Trophoblast cell (in vitro differentiated cells and primary cell): ENCODE data around the gene MXI1.

Experiments
- DNase-seq, 2 donors: peaks; one replicate each; pipeline ENCODE4 v3.0.0-alpha.2; 2016
- H2AFZ ChIP-seq: 2 replicates; pipeline ENCODE4 v1.6.1; 2013; ENCODE audit warnings: low read length, moderate library complexity, mild to moderate bottlenecking; ENCODE audit not compliant: insufficient read depth, poor library complexity
- H2AK5ac ChIP-seq: 2 replicates; pipeline ENCODE4 v1.6.1; 2013; ENCODE audit warnings: mild to moderate bottlenecking, low read length
- H2BK120ac ChIP-seq: 2 replicates; pipeline ENCODE4 v1.6.1; 2013; ENCODE audit warnings: low read length, mild to moderate bottlenecking, moderate library complexity; ENCODE audit not compliant: insufficient read depth, poor library complexity
- H2BK12ac ChIP-seq: 2 replicates; pipeline ENCODE4 v1.6.1; 2013; ENCODE audit warnings: mild to moderate bottlenecking, low read length, moderate library complexity
- H2BK5ac ChIP-seq: 2 replicates; pipeline ENCODE4 v1.6.1; 2013; ENCODE audit warnings: low read length, low read depth, moderate library complexity, mild to moderate bottlenecking; ENCODE audit not compliant: poor library complexity
- H3K14ac ChIP-seq: 2 replicates; pipeline ENCODE4 v1.6.1; 2013; ENCODE audit warnings: mild to moderate bottlenecking, low read length
- H3K18ac ChIP-seq: 2 replicates; pipeline ENCODE4 v1.6.1; 2013; ENCODE audit warnings: mild to moderate bottlenecking, low read length
- H3K23ac ChIP-seq: 2 replicates; pipeline ENCODE4 v1.6.1; 2013; ENCODE audit warnings: low read length
- H3K27ac ChIP-seq: 2 replicates; pipeline ENCODE4 v1.5.1; 2013; ENCODE audit warnings: low read depth, mild to moderate bottlenecking, inconsistent platforms, low read length, moderate library complexity
- H3K27me3 ChIP-seq: 2 replicates; pipeline ENCODE4 v1.6.1; 2013; ENCODE audit warnings: inconsistent platforms, mild to moderate bottlenecking, low read length, moderate library complexity; ENCODE audit not compliant: insufficient read depth
- H3K36me3 ChIP-seq, 2 experiments: 1 replicate in 1 of 2; 2 replicates in 1 of 2; pipeline ENCODE4 v1.6.1; 2013; ENCODE audit warnings: low read length in 2 of 2, mild to moderate bottlenecking in 2 of 2, moderate library complexity in 1 of 2; ENCODE audit not compliant: insufficient read depth in 2 of 2, control insufficient read depth in 1 of 2
- H3K4ac ChIP-seq: 2 replicates; pipeline ENCODE4 v1.6.1; 2013; ENCODE audit warnings: low read depth, mild to moderate bottlenecking, low read length, moderate library complexity
- H3K4me1 ChIP-seq, 2 experiments: 1 replicate in 1 of 2; 2 replicates in 1 of 2; pipeline ENCODE4 v1.6.1; 2013; ENCODE audit warnings: low read length in 2 of 2, mild to moderate bottlenecking in 2 of 2, moderate library complexity in 1 of 2; ENCODE audit not compliant: insufficient read depth in 2 of 2, control insufficient read depth in 1 of 2
- H3K4me2 ChIP-seq: 2 replicates; pipeline ENCODE4 v1.6.1; 2013; ENCODE audit warnings: inconsistent platforms, mild to moderate bottlenecking, low read length, moderate library complexity
- H3K4me3 ChIP-seq: 2 replicates; pipeline ENCODE4 v1.5.1; 2013; ENCODE audit warnings: mild to moderate bottlenecking, low read depth, low read length, inconsistent platforms
- H3K79me1 ChIP-seq: one replicate; pipeline ENCODE4 v1.6.1; 2013; ENCODE audit warnings: low read length
- H3K79me2 ChIP-seq: 2 replicates; pipeline ENCODE4 v1.6.1; 2013; ENCODE audit warnings: low read length, mild to moderate bottlenecking; ENCODE audit not compliant: control insufficient read depth, insufficient read depth, poor library complexity
- H3K9ac ChIP-seq: 2 replicates; pipeline ENCODE4 v1.6.1; 2013; ENCODE audit warnings: mild to moderate bottlenecking, low read length
- H3K9me3 ChIP-seq: 2 replicates; pipeline ENCODE4 v1.6.1; 2013; ENCODE audit warnings: low read depth, mild to moderate bottlenecking, control low read depth, inconsistent platforms, low read length; ENCODE audit not compliant: insufficient read depth
- H4K12ac ChIP-seq: 2 replicates; pipeline ENCODE4 v1.6.1; 2013; ENCODE audit warnings: low read depth, mild to moderate bottlenecking, low read length, moderate library complexity
- H4K8ac ChIP-seq: 2 replicates; pipeline ENCODE4 v1.6.1; 2013; ENCODE audit warnings: low read depth, mild to moderate bottlenecking, low read length, moderate library complexity
- H4K91ac ChIP-seq: one replicate; pipeline ENCODE4 v1.6.1; 2013; ENCODE audit warnings: low read depth, mild to moderate bottlenecking, low read length, moderate library complexity
- WGBS: extraction: QIAGEN DNeasy Blood & Tissue Kit; methylation state at CpG from one replicate; pipeline ENCODE4 v1.1.7; 2013; ENCODE audit warnings: missing lambda C conversion rate; ENCODE audit not compliant: insufficient read length, insufficient coverage; ENCODE audit errors: extremely low coverage; 5-methylcytosine and 5-hydroxymethylcytosine counted together

The MXI1 gene

DNA sequence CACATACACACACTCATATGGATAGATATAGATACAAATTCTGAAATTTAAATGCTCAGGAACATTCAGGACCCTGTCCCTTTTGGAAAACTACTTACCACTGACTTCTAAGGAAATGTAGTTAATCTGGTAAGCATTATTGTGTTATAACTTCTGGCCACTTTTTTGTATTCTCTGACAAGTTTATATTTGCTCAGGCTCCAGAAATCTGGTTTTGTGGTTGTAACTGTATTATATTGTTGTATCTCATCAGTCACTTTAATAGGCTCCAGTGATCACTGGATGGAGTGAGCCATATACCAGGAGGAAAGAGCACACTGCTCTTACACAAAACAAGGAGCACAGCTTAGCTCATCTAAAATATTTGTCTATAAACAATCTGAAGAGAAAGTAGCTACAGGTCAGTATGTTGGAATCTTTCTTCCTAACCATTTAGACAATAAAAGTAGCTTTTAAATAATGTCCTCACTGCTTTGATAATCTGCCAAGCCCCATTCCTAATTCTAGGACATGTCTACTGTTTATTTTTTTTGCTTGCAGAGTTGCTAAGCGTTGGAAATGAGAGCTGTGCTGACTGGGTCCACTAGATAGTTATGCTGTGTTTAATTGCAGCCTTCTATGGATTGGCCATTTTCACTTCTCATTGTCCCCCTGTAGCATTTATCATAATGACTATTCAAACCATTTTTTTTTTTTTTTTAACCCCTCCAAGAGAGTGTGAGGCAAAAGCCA is 53.5 kb downstream of the MXI1 start:
- Histone ChIP-seq H4K91ac (no peak overlapping the region), H2BK120ac (no peak overlapping the region), H4K12ac (no peak overlapping the region), H3K4me1 (no peaks in the 10 kb centered on the region), H2AK5ac (no peak overlapping the region), H3K36me3 (no peaks in the 10 kb centered on the region), H3K4me2 (no peak overlapping the region), H3K79me2 (no peaks in the 10 kb centered on the region), H3K9ac (no peak overlapping the region), H2AFZ (no peak overlapping the region), H2BK12ac (no peak overlapping the region), H3K18ac (no peak overlapping the region), H4K8ac (no peak overlapping the region), H3K23ac (no peak overlapping the region), H3K27me3 (no peaks in the 10 kb centered on the region), H3K14ac (no peak overlapping the region), H3K79me1 (no peaks in the 10 kb centered on the region), H2BK5ac (no peak overlapping the region), H3K4ac (no peak overlapping the region), H3K9me3 (no peaks in the 10 kb centered on the region), H3K4me3 (no peak overlapping the region), H3K27ac (no peak overlapping the region)
- WGBS: no CpG with 5 or more reads among the region's 1 CpG
- DNase-seq: no peak

DNA sequence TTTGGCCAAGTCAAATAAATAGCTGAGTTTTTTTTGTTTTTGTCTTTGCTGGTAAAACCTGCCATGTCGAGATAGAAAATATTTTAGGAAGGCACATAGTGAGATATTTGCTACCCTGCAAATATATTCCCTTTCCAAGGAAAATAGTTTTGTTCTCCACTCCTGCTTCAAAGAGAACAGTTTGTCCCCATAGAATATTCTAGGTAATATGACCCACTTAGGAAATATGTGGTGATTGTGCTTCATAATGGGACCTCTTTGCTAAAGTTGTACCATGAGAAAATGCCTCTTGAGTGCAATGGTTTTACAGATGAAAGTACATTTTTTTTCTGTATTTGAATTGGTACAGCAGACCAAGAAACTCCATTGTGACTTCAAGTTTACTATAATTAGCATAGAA is 55.8 kb downstream of the MXI1 start:
- WGBS: no CpG with 5 or more reads among the region's 1 CpG

DNA sequence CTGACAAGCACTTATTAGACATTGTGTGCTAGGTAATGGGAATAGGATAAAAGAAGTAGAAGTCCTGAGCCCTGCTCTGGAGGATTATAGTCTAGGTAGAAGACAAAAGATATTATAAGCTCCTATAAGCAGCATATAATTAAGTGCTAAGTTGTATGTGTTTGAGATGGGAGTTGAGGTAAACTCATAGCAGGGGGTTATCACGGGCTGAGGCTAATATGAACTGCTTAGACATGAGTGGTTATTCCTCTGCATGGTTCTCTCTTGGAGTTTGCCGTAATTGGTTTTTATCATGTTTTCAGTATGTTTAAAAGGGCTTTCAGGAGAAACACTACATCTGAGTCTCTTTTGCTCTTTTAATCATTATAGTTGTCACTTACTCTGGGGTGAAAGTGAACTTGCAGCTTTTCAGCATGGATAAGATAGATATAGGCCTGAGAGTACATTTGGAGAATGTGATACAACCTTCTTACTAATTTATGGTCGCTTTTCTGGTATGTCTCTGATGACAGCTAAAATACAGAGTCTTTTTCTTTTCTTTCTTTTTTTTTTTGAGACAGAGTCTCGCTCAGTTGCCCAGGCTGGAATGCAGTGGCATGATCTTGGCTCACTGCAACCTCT is 58.3 kb downstream of the MXI1 start:
- Histone ChIP-seq H3K4me3 (no peak overlapping the region), H4K8ac (no peak overlapping the region), H3K36me3 (no peaks in the 10 kb centered on the region), H3K4me1 (no peaks in the 10 kb centered on the region), H3K9ac (no peak overlapping the region), H4K12ac (no peak overlapping the region), H3K79me1 (no peaks in the 10 kb centered on the region), H2BK12ac (no peak overlapping the region), H3K79me2 (no peaks in the 10 kb centered on the region), H3K14ac (no peak overlapping the region), H2BK120ac (no peak overlapping the region), H3K27me3 (no peaks in the 10 kb centered on the region), H4K91ac (no peak overlapping the region), H3K9me3 (no peaks in the 10 kb centered on the region), H2BK5ac (no peak overlapping the region), H2AK5ac (no peak overlapping the region), H3K4ac (no peak overlapping the region), H3K18ac (no peak overlapping the region), H3K23ac (no peak overlapping the region), H3K27ac (no peak overlapping the region), H3K4me2 (no peak overlapping the region), H2AFZ (no peak overlapping the region)
- no peak for DNase-seq
- WGBS: no CpG with 5 or more reads among the region's 4 CpGs

More for the DNA sequence above, 55.8 kb downstream of the MXI1 start:
- Histone ChIP-seq H2AFZ (no peak overlapping the region), H3K79me2 (no peaks in the 10 kb centered on the region), H3K18ac (no peak overlapping the region), H3K4me1 (no peaks in the 10 kb centered on the region), H2BK120ac (no peak overlapping the region), H3K4me2 (no peak overlapping the region), H4K12ac (no peak overlapping the region), H4K91ac (no peak overlapping the region), H2BK5ac (no peak overlapping the region), H4K8ac (no peak overlapping the region), H2BK12ac (no peak overlapping the region), H3K27me3 (no peaks in the 10 kb centered on the region), H3K79me1 (no peaks in the 10 kb centered on the region), H3K4ac (no peak overlapping the region), H3K27ac (no peak overlapping the region), H2AK5ac (no peak overlapping the region), H3K9me3 (no peaks in the 10 kb centered on the region), H3K36me3 (no peaks in the 10 kb centered on the region), H3K9ac (no peak overlapping the region), H3K23ac (no peak overlapping the region), H3K4me3 (no peak overlapping the region), H3K14ac (no peak overlapping the region)
- DNase-seq: no peak

DNA sequence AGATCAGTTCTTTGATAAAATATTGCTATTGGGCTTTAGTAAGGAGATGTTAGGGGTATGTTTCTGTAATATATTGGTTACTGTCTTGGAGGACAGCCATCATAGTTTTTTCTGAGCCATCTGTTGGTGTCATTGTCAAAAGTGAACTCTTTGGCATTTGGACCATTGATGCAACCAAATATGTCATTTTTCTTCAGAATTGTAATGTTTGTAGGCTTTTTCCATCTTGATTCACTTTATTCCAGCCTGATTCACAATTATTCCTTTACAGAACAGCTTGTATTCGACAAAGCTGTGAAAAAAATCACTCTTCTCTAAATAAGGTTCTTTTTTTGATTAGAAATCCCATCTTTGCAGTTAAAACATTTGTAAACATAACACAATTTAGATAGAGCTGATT is 59.9 kb downstream of the MXI1 start:
- Histone ChIP-seq H3K4me2 (no peak overlapping the region), H3K79me2 (no peaks in the 10 kb centered on the region), H3K4ac (no peak overlapping the region), H4K12ac (no peak overlapping the region), H3K18ac (no peak overlapping the region), H3K27me3 (no peaks in the 10 kb centered on the region), H3K14ac (no peak overlapping the region), H3K79me1 (no peaks in the 10 kb centered on the region), H3K23ac (no peak overlapping the region), H4K8ac (no peak overlapping the region), H3K4me3 (no peak overlapping the region), H2AK5ac (no peak overlapping the region), H3K36me3 (no peaks in the 10 kb centered on the region), H2BK5ac (no peak overlapping the region), H3K9me3 (no peaks in the 10 kb centered on the region), H2BK12ac (no peak overlapping the region), H3K27ac (no peak overlapping the region), H2AFZ (no peak overlapping the region), H3K9ac (no peak overlapping the region), H3K4me1 (no peaks in the 10 kb centered on the region), H2BK120ac (no peak overlapping the region), H4K91ac (no peak overlapping the region)
- DNase-seq: no peak
- WGBS: no CpG with 5 or more reads among the region's 1 CpG
